ENCODE data around the gene MEF2A. TPM values are rescaled to one million over a fixed set of nuclear protein-coding genes. Genes with fewer than 3 reads are reported as not detected.
A peak's percentile ranks its signal among the peaks of the same experiment; 100 is the strongest.
"Not testable (repeated sequence)": the region's sequence is repeated elsewhere in the genome, so short reads cannot be mapped to it uniquely, and the experiment has no call there.

MEF2A gene
- polyA plus RNA-seq (2012; ENCODE audit: missing spikeins) = 53.2 TPM

GRCh38 chr15:99565299-99566156 is at the start of gene MEF2A:
Gene MEF2A (plus strand): TSS chr15:99565984. CDS start chr15:99633120, 67,136 bp downstream.
- peak; percentile 95 for FAIRE-seq
- TF ChIP-seq POLR2AphosphoS5 (IDR thresholded peaks at IDR 0.05; ENCODE audit: low read depth, low read length) (peak; percentile 63), TAF1 (IDR thresholded peaks at IDR 0.05; ENCODE audit: borderline replicate concordance, low read depth, low read length) (peak; percentile 90), POLR2A (IDR thresholded peaks at IDR 0.05; ENCODE audit: low read depth, low read length) (peak; percentile 55; the same call in 1 of the 2 replicates)
- DNase-seq (ENCODE audit: insufficient read length) = peak; percentile 74

GRCh38 chr15:99518191-99518590 is 47.6 kb upstream of the MEF2A start:
- FAIRE-seq (no peak), DNase-seq (ENCODE audit: insufficient read length) (no peak)
- TF ChIP-seq POLR2AphosphoS5 (IDR thresholded peaks at IDR 0.05; ENCODE audit: low read depth, low read length) = no peak
- TF ChIP-seq TAF1 (IDR thresholded peaks at IDR 0.05; ENCODE audit: borderline replicate concordance, low read depth, low read length) = no peak
- no peak for TF ChIP-seq POLR2A (IDR thresholded peaks at IDR 0.05; ENCODE audit: low read depth, low read length)

- FAIRE-seq = not testable (repeated sequence)
These were observed 46.4 kb upstream of the MEF2A start for GRCh38 chr15:99519366-99519765.

GRCh38 chr15:99522288-99522687 is 43.5 kb upstream of the MEF2A start:
- peak; percentile 87 for FAIRE-seq
- no peak for DNase-seq (ENCODE audit: insufficient read length)
- no peak for TF ChIP-seq POLR2AphosphoS5 (IDR thresholded peaks at IDR 0.05; ENCODE audit: low read depth, low read length)
- TF ChIP-seq POLR2A (IDR thresholded peaks at IDR 0.05; ENCODE audit: low read depth, low read length) = no peak
- TF ChIP-seq TAF1 (IDR thresholded peaks at IDR 0.05; ENCODE audit: borderline replicate concordance, low read depth, low read length) = no peak

More at GRCh38 chr15:99519366-99519765, 46.4 kb upstream of the MEF2A start:
- DNase-seq (ENCODE audit: insufficient read length) = not testable (repeated sequence)

GRCh38 chr15:99526176-99526575 is 39.6 kb upstream of the MEF2A start:
- no peak for DNase-seq (ENCODE audit: insufficient read length)
- TF ChIP-seq POLR2AphosphoS5 (IDR thresholded peaks at IDR 0.05; ENCODE audit: low read depth, low read length) = no peak
- no peak for TF ChIP-seq TAF1 (IDR thresholded peaks at IDR 0.05; ENCODE audit: borderline replicate concordance, low read depth, low read length)
- TF ChIP-seq POLR2A (IDR thresholded peaks at IDR 0.05; ENCODE audit: low read depth, low read length) = no peak
- FAIRE-seq = peak; percentile 57

GRCh38 chr15:99526671-99527070 is 39.1 kb upstream of the MEF2A start:
- no peak for FAIRE-seq
- TF ChIP-seq POLR2AphosphoS5 (IDR thresholded peaks at IDR 0.05; ENCODE audit: low read depth, low read length) (no peak), POLR2A (IDR thresholded peaks at IDR 0.05; ENCODE audit: low read depth, low read length) (no peak), TAF1 (IDR thresholded peaks at IDR 0.05; ENCODE audit: borderline replicate concordance, low read depth, low read length) (no peak)
- DNase-seq (ENCODE audit: insufficient read length) = no peak

- no peak for TF ChIP-seq POLR2A (IDR thresholded peaks at IDR 0.05; ENCODE audit: low read depth, low read length)
- no peak for TF ChIP-seq POLR2AphosphoS5 (IDR thresholded peaks at IDR 0.05; ENCODE audit: low read depth, low read length)
- TF ChIP-seq TAF1 (IDR thresholded peaks at IDR 0.05; ENCODE audit: borderline replicate concordance, low read depth, low read length) = no peak
- FAIRE-seq (no peak), DNase-seq (ENCODE audit: insufficient read length) (no peak)
These were observed 29.3 kb upstream of the MEF2A start for GRCh38 chr15:99536422-99537040.

GRCh38 chr15:99537344-99537743 is 28.4 kb upstream of the MEF2A start:
- no peak for TF ChIP-seq POLR2AphosphoS5 (IDR thresholded peaks at IDR 0.05; ENCODE audit: low read depth, low read length)
- TF ChIP-seq POLR2A (IDR thresholded peaks at IDR 0.05; ENCODE audit: low read depth, low read length) = no peak
- TF ChIP-seq TAF1 (IDR thresholded peaks at IDR 0.05; ENCODE audit: borderline replicate concordance, low read depth, low read length) = no peak
- DNase-seq (ENCODE audit: insufficient read length) (no peak), FAIRE-seq (no peak)

GRCh38 chr15:99538261-99538660 is 27.5 kb upstream of the MEF2A start:
- no peak for FAIRE-seq
- DNase-seq (ENCODE audit: insufficient read length) = no peak
- no peak for TF ChIP-seq POLR2A (IDR thresholded peaks at IDR 0.05; ENCODE audit: low read depth, low read length)
- no peak for TF ChIP-seq POLR2AphosphoS5 (IDR thresholded peaks at IDR 0.05; ENCODE audit: low read depth, low read length)
- no peak for TF ChIP-seq TAF1 (IDR thresholded peaks at IDR 0.05; ENCODE audit: borderline replicate concordance, low read depth, low read length)

GRCh38 chr15:99542828-99543227 is 23.0 kb upstream of the MEF2A start:
- DNase-seq (ENCODE audit: insufficient read length) = no peak
- TF ChIP-seq TAF1 (IDR thresholded peaks at IDR 0.05; ENCODE audit: borderline replicate concordance, low read depth, low read length) = no peak

GRCh38 chr15:99545605-99546004 is 20.2 kb upstream of the MEF2A start:
- no peak for FAIRE-seq
- TF ChIP-seq POLR2A (IDR thresholded peaks at IDR 0.05; ENCODE audit: low read depth, low read length) = no peak
- TF ChIP-seq TAF1 (IDR thresholded peaks at IDR 0.05; ENCODE audit: borderline replicate concordance, low read depth, low read length) = no peak
- TF ChIP-seq POLR2AphosphoS5 (IDR thresholded peaks at IDR 0.05; ENCODE audit: low read depth, low read length) = no peak
- no peak for DNase-seq (ENCODE audit: insufficient read length)

More at GRCh38 chr15:99542828-99543227, 23.0 kb upstream of the MEF2A start:
- FAIRE-seq = no peak
